DND-41 (cell line): ENCODE results near the gene MARCHF3.

Experiments used
- ATAC-seq: fragments of 200-7000 bp; cut with Tn5 transposase; 3 replicates; pipeline ENCODE4 v1.9.1; 2021; ENCODE audit warnings: low read depth; ENCODE audit not compliant: insufficient read depth
- DNase-seq: peaks from one replicate; pipeline ENCODE4 v3.0.0-alpha.2; 2020
- H2AFZ ChIP-seq: 2 replicates; pipeline ENCODE4 v1.6.0; 2012; ENCODE audit warnings: low read depth, low read length
- H3K27ac ChIP-seq: 2 replicates; pipeline ENCODE4 v1.5.1; 2012; ENCODE audit warnings: low read length, inconsistent platforms
- H3K27me3 ChIP-seq: fragments of 200-600 bp; sonication (generic); 2 replicates; pipeline ENCODE4 v1.6.0; 2012; ENCODE audit warnings: low read length, mild to moderate bottlenecking, inconsistent platforms; ENCODE audit not compliant: insufficient read depth, poor library complexity
- H3K36me3 ChIP-seq: 2 replicates; pipeline ENCODE4 v1.5.1; 2012; ENCODE audit warnings: low read length, inconsistent platforms; ENCODE audit not compliant: insufficient read depth
- H3K4me1 ChIP-seq: 2 replicates; pipeline ENCODE4 v1.5.1; 2012; ENCODE audit warnings: mild to moderate bottlenecking, low read length; ENCODE audit not compliant: insufficient read depth
- H3K4me2 ChIP-seq: 2 replicates; pipeline ENCODE4 v1.6.0; 2012; ENCODE audit warnings: mild to moderate bottlenecking, moderate library complexity, low read length, inconsistent platforms; ENCODE audit not compliant: insufficient read depth
- H3K4me3 ChIP-seq, 2 experiments: fragments of 200-600 bp in 1 of 2; shearing (Covaris generic) in 1 of 2; 2 replicates each; pipeline ENCODE4 v1.5.1; 2012 to 2016; ENCODE audit warnings: inconsistent platforms in 2 of 2, low read length in 2 of 2, mild to moderate bottlenecking in 2 of 2, low read depth in 1 of 2, moderate library complexity in 1 of 2
- H3K79me2 ChIP-seq: 2 replicates; pipeline ENCODE4 v1.6.0; 2012; ENCODE audit warnings: low read length, inconsistent platforms; ENCODE audit not compliant: insufficient read depth
- H3K9ac ChIP-seq: 2 replicates; pipeline ENCODE4 v1.6.0; 2012; ENCODE audit warnings: low read depth, mild to moderate bottlenecking, inconsistent platforms, low read length, moderate library complexity
- H3K9me3 ChIP-seq: 2 replicates; pipeline ENCODE4 v1.5.1; 2012; ENCODE audit warnings: low read length, moderate library complexity, mild to moderate bottlenecking, inconsistent platforms; ENCODE audit not compliant: insufficient read depth, severe bottlenecking
- H4K20me1 ChIP-seq: 2 replicates; pipeline ENCODE4 v1.6.0; 2012; ENCODE audit warnings: low read length; ENCODE audit not compliant: insufficient read depth
- EZH2 ChIP-seq: IDR thresholded peaks from 3 replicates; pipeline ENCODE4 v1.6.1; 2012; ENCODE audit warnings: borderline replicate concordance, low read depth, mild to moderate bottlenecking, moderate library complexity, low read length, inconsistent platforms; ENCODE audit not compliant: severe bottlenecking
- TF ChIP-seq, protein P1 (sequence below): IDR thresholded peaks from 2 replicates; pipeline ENCODE4 v1.5.1; 2012; ENCODE audit warnings: borderline replicate concordance, low read length, moderate library complexity, mild to moderate bottlenecking; ENCODE audit not compliant: poor library complexity, severe bottlenecking; ENCODE audit errors: extremely low read depth

MARCHF3 gene

DNA sequence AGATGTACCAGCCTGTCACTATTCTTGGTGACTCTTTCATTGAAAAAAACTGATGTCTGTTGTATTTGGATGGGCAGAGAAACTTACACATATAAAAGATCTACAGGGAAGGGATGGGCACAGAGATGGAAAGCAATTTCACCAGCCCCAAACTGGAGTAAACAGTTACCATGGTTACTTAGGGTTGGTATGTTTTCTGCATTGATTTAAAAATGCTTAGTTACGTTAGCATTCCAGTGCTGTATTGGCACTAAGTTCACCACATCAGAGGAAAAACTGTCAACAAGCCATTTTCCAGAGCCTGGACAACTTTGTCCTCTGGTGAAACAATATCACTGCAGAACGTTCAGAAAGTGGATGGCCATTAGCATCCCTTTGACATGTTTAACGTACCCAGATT lies 28.0 kb downstream of the MARCHF3 start:
- no peaks in the 10 kb centered on the region for H3K79me2 ChIP-seq
- H4K20me1 ChIP-seq = 0 out of 2 replicates have a peak, but pooled peaks cover 4% of the 10 kb centered on the region
- no peaks in the 10 kb centered on the region for H3K9me3 ChIP-seq
- H3K4me1 ChIP-seq = no peaks in the 10 kb centered on the region
- H2AFZ ChIP-seq = no peak overlapping the region
- no peaks in the 10 kb centered on the region for H3K36me3 ChIP-seq
- ATAC-seq = no peak
- no peak for TF ChIP-seq EZH2
- TF ChIP-seq, protein P1, sequence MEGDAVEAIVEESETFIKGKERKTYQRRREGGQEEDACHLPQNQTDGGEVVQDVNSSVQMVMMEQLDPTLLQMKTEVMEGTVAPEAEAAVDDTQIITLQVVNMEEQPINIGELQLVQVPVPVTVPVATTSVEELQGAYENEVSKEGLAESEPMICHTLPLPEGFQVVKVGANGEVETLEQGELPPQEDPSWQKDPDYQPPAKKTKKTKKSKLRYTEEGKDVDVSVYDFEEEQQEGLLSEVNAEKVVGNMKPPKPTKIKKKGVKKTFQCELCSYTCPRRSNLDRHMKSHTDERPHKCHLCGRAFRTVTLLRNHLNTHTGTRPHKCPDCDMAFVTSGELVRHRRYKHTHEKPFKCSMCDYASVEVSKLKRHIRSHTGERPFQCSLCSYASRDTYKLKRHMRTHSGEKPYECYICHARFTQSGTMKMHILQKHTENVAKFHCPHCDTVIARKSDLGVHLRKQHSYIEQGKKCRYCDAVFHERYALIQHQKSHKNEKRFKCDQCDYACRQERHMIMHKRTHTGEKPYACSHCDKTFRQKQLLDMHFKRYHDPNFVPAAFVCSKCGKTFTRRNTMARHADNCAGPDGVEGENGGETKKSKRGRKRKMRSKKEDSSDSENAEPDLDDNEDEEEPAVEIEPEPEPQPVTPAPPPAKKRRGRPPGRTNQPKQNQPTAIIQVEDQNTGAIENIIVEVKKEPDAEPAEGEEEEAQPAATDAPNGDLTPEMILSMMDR = no peak
- DNase-seq = no peak
- H3K27ac ChIP-seq = no peak overlapping the region
- no peak overlapping the region for H3K4me3 ChIP-seq
- no peak overlapping the region for H3K4me2 ChIP-seq
- H3K9ac ChIP-seq = no peak overlapping the region
- peaks cover 4% of the 10 kb centered on the region for H3K27me3 ChIP-seq

DNA sequence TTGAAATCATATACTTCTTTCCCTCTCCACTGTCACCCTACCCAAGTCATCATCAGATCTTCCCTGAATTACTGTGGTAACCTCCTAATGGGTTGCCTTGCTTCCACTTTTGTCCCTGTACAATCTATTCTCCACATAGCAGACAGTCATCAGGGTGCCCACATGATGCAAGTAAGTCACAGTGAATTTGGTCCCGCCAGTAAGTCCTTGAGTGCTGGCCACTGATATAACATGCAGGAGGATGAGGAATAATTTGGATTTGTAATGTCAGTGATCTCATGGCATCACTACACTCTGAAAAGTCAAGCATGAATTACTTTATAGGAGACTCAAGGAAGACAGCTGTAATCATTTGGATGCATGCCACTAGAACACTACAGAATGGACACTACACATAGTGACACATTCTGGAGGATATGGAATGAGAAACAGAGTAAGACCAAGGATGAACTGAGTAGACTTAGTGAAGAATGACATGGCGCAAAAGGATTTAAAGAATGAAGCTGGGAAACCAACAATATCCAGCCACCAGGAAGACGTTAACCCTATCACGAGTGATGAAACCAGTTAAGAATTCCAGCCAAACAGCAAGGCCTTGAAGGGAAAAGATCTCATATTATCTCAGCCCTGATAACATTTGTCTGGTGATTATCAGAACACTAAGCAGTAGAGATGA lies 28.6 kb downstream of the MARCHF3 start:
- H3K4me3 ChIP-seq = no peak overlapping the region
- DNase-seq (no peak), ATAC-seq (no peak)
- H3K36me3 ChIP-seq = no peaks in the 10 kb centered on the region
- no peak overlapping the region for H3K27ac ChIP-seq
- no peaks in the 10 kb centered on the region for H3K9me3 ChIP-seq
- no peaks in the 10 kb centered on the region for H3K79me2 ChIP-seq
- TF ChIP-seq EZH2 = no peak
- TF ChIP-seq, protein P1 = no peak
- H3K27me3 ChIP-seq = peaks cover 4% of the 10 kb centered on the region
- no peak overlapping the region for H3K4me2 ChIP-seq
- no peak overlapping the region for H2AFZ ChIP-seq
- no peak overlapping the region for H3K9ac ChIP-seq
- H4K20me1 ChIP-seq = 0 out of 2 replicates have a peak, but pooled peaks cover 4% of the 10 kb centered on the region
- H3K4me1 ChIP-seq = no peaks in the 10 kb centered on the region

DNA sequence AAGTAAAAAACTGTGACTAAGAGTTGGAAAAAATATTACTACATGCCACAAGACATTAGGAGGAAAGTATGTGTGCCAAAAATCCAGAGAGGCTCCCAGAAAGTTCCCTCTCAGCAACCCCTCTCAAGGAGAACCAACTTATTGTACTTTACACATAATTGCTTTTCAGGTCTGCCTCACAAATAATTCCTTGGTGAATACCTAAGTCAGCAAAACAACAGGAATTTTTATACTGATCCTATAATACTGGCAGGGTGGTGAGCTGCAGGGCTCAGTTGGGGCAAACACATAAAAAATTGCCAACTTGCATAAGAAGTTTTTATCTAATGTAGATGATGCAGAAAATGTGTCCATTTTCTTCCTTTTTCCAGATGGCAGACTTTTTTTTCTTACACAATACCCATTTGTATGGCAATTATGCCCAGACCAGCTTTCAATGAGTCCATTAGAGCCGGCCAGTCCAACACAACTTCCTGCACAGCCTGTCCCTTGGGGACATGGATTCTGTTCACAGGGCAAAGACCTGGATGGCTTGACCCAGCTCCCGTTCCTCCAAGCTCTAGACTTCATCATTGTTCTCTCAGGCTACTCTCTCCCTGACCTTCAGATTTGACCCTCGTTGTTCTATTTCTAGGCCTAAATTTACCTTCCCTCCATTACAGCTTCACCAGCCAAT lies 31.3 kb downstream of the MARCHF3 start:
- no peak overlapping the region for H3K4me3 ChIP-seq
- H3K9ac ChIP-seq = no peak overlapping the region
- H3K4me2 ChIP-seq = no peak overlapping the region
- 0 out of 2 replicates have a peak, but pooled peaks cover 4% of the 10 kb centered on the region for H4K20me1 ChIP-seq
- no peaks in the 10 kb centered on the region for H3K4me1 ChIP-seq
- no peak for DNase-seq
- H3K36me3 ChIP-seq = no peaks in the 10 kb centered on the region
- TF ChIP-seq, protein P1 = no peak
- no peak for TF ChIP-seq EZH2
- no peak overlapping the region for H3K27ac ChIP-seq
- no peaks in the 10 kb centered on the region for H3K79me2 ChIP-seq
- no peak for ATAC-seq
- H2AFZ ChIP-seq = no peak overlapping the region
- no peaks in the 10 kb centered on the region for H3K9me3 ChIP-seq
- H3K27me3 ChIP-seq = peaks cover 7% of the 10 kb centered on the region
